ENCODE data around the gene KLHL22. TPM values are rescaled to one million over a fixed set of nuclear protein-coding genes. Genes with fewer than 3 reads are reported as not detected.

KLHL22 gene
- total RNA-seq, 1 experiment from 2014 or later = 7.4 TPM

- DNase-seq (ENCODE audit: low read depth) = no peak
Observed at GRCh38 chr22:20449819-20450550, 45.6 kb downstream of the KLHL22 start.

- DNase-seq (ENCODE audit: low read depth) = no peak
Observed at GRCh38 chr22:20448630-20449029, 47.0 kb downstream of the KLHL22 start.

- DNase-seq (ENCODE audit: low read depth) = no peak
Observed at GRCh38 chr22:20446383-20446970, 49.1 kb downstream of the KLHL22 start.

DNA sequence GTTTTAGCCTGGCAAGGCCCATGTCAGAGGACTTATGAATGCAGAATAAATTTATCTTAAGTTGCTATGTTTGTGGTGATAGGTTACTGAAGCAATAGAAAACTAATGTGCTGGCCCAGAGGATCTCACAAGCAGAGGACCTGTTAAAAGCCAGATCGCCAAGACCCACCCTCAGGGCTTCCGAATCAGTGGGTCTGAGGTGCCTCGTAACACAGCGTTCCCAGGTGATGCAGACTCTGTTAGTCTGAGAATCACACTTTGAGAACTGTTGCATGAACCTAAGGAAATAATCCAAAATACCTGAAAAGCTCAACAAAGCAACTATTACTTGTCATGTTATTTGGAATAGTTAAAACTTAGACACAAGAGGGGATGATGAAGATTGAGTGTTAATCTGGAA is 51.3 kb downstream of the KLHL22 start:
- DNase-seq (ENCODE audit: low read depth) = no peak

GRCh38 chr22:20442485-20443284 is 52.9 kb downstream of the KLHL22 start:
- no peak for DNase-seq (ENCODE audit: low read depth)

DNA sequence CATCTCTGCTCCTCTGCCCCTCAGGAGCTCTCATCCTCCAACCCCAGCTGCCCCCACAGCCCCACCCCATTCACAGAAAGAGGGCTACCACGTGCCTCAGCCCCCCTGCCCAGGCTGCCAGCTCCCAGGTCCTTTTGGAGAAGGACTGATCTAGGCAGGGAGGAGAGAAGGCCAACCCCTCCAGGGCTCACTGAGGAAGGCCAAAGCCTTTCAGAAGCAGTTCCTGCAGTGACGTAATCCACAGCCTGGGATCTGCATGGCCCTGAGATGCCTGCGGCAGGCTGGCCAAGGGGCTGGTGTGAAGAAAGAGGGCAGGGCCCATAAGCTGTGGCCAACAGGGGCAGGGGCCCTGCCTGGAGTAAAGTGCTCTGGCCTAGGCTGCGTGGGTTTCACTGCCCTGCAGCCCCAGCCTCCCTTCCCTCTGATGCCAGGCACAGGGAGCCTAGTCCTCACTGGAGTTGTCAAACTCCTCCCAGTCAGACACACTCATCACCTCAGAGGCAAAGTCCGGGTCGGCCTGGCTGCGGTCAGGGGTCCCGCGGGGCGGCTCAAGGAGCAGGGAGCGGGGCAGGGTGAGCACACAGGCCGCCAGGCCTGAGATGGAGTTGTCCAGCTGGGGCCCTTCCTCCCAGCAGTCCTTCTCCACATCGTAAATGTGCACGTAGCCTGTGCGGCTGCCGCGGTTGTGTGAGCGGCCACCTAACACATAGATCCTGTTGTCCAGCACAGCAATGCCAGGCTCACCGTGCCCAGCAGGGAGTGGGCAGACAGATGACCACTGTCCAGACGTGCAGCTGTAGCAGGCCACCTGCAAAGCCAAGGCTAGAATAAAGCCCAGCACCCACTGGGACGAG is 53.7 kb downstream of the KLHL22 start:
- no peak for DNase-seq (ENCODE audit: low read depth)

DNA sequence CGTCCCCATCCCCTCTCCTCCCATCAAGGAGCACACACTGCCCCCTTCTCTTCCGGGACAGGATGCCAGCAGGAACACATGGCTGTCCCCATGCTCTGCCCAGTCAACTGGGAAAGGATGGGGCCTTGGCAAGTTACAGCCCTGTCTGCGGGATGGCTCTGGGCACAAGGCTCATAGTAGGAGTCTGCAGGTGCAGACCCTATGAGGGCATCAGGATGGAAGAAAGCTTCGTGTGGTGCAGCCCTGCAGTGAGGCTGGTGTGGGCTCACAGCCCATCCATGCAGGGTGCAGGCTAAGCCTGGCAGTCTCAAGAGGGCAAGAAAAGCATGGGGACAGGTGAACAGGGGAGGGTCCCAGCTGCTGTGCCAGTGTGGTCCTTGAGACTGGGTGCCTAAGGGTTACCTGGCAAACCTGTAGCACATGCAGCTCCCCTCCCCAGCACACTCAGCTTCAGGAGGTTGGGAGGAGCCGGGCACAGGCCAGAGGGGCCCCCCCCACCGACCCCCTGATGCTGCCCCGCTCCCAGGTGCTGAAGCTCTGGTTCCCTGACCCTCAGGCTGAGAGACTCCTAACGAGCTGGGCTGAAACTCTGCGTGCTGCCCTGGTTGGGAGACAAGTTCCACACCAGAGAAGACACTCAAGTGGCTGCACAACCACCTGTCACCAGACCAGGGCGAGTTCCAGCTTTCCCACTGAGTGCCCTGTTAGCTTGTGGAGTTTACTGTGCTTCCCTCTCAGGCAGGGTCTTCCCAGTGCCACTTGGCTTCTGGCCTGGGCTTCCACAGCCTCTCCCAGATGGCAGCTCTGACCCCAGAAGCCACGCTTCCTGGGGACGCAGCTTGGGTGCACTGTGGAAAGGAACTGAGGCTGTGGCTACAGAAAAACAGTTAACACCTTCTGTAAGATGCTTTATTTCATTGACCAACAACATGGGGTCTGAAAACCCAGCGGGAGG is 54.7 kb downstream of the KLHL22 start:
- DNase-seq (ENCODE audit: low read depth) = no peak

GRCh38 chr22:20439928-20440575 is 55.5 kb downstream of the KLHL22 start:
- no peak for DNase-seq (ENCODE audit: low read depth)

- no peak for DNase-seq (ENCODE audit: low read depth)
Observed at GRCh38 chr22:20439556-20439927, 56.1 kb downstream of the KLHL22 start.

DNA sequence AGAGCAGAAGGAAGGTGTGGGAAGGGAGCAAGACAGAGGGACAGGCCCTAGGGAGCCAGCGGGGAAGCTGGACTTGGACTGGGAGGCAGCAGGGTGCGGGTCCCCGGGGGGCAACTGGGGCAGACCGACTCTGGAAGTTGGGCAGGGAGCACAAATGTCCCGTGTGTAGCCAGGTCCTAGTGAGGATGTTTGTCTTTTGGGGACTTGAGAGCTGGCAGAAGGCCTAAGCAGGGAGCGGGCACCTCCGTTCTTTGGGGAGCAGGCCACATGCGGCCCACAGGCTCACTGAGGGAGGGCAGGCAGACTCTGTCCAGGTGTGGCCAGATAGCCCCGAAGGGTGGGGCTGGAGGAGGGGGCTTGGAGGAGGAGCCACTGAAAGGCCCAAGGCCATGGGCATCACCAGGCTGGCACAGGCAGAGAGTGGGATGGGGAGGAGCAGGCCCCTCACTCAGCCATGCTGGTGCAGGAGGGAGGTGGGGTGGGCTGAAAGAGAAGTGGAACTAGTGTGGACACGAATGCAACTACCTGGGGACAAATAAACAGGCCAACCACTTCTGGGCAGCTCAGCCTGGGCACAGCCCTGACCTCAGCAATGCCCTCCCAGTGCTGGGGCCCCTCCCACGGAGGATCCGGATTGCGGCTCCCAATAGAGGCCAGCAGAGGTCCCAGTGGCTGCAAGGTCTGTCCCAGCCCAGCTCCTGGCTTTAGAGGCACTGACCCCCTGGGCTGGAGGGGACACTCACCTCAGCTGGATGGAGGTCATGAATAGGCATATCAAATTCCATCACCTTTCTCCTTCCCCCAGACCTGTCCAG is 56.7 kb downstream of the KLHL22 start:
- DNase-seq (ENCODE audit: low read depth) = no peak

GRCh38 chr22:20438427-20438677 is 57.2 kb downstream of the KLHL22 start:
- no peak for DNase-seq (ENCODE audit: low read depth)

DNA sequence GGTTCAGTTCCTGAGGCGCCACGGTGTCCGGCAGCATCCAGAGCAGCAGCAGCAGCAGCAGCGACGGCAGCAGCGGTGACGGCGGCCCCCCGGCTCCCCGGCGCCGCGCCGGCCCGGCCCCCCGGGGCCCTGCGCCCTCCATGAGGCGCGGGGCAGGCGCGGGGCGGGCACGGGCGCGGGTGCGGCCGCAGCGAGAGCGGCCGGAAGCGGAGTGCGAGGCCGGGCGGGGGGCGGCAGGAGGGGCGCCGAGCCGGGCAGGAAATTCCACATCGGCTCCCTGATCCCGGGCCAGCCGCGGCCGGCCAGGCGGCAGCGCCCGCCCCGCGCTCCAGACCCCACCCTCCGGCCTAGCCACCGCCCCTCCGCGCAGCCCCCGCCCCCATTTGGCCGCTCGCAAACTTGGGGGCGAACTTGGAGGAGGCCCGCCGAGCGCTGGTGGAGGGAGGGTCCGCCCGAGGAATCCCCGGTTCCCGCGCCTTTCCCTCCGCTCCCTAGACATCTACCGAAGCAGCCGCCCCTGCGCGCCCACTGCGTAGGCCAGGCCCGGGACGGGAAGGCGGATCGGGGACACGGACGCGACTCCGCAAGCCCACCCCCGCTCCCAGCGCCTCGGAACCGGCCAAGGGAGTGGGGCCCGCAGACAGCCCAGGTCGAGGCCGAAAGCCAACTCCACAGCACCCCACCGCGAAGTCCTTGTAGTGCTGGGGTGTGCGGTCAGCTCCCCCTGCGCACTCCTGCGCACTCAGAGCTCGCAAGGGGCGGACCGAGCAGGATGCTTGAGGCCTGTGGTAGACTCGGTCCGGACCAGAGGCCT is 57.8 kb downstream of the KLHL22 start, which contains the start of gene SCARF2:
Gene SCARF2 (minus strand): TSS at position 213 of the 814 bp plus-strand sequence. CDS start 71 bp downstream, at position 142.
- no peak for DNase-seq (ENCODE audit: low read depth)

DNA sequence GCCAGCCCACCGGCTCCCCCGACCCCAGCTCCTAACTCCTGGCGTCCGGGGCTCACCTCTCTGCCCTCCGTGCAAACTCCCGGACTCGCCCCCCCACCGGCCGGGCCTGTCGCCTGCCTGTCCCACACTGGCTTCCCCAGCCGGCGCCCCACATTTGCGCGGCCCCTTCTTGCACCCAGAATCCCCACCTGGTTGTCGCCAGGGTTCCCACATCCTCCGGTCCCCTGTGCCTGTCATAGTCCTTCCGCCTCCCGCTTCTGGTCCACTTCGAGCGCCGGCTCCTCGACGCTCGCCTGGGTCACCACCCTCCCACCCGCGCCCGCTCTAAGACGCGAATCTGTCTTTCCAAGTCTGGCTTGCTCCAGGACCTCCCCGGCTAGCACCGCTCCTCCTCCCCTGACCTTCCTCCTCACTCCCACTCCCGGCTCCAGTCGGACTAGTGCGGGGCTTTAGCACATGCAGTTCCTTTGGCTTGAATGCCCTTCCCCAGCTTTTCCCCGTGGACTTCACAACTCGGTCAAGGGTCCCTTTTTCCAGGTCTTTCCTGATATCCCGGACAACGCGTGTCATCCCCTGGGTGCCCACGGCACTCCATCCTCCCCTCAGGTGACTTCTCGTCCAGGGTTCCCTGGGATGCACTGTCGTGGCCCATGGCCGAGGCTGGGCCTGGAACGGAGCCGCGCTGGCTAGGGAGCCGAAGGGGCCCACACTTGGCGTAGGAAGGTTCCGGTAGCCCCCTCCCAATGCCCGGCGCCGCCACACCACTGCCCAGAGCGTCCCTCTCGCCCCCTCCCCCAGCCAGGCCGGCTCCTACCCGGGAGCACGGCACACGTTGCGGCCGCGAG is 58.6 kb downstream of the KLHL22 start:
- no peak for DNase-seq (ENCODE audit: low read depth)

DNA sequence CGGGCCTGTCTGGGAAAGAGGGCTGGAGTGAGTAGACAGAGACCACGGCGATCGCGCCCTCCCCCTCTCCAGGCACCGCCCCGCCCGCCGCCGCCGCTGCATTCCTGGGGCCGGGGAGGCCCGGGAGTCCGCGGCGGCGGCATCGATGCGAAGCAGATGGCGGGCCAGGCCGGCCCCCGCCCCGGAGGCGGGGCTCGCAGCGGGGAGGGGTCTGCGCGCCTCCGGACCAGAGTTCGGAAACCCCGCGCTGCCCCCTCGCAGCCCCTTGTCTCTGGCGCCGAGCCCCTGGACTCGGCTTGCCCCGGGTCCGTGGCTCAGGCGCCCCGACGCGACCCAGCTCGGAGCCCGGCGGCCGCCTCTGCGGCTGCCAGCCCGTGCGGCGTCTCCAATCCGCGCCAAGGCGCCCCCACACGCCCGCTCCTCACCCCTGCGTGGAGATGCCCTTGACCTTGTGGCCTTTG is 59.3 kb downstream of the KLHL22 start:
- peak; percentile 33 for DNase-seq (ENCODE audit: low read depth)

DNA sequence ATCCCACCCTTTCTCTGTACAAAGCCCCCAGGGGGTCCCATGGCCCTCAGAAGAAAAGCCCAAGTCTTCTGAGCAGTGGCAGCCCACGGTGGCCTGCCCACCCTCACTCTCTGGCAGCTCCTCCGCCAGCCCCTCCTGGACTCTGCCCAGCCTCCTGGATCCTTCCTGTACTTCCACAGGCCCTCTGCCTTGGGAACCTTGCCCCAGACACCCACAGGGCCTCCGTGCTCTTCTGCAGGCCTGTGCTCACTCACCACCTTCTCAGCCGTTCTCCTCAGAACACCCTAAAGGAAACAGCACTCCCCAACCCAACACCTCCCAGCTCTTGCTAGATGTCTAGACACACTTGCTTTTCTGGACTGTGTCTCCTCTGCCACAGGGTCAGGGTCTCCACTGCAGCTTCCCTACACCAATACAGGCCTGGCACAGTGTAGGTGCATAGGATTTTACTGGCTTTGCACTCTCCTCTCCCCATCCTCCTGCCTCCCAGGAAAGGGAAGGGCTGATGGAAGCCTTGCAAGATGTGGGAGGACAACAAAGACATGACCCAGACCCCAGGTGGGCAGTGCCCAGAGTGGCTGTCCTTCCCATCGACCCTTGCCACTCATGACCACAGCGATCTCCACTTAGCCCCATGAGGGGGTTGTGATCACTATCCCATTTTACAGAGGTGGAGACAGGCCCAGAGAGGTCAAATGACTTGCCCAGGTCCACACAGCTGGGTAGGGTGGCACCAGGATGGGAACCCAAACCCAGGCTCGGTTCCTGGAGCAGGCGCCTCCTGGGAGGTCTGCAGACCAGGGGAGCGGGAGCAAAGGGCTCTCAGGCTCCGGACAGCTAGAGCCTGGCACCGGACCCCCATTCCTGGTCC is 59.9 kb downstream of the KLHL22 start:
- DNase-seq (ENCODE audit: low read depth) = no peak

DNA sequence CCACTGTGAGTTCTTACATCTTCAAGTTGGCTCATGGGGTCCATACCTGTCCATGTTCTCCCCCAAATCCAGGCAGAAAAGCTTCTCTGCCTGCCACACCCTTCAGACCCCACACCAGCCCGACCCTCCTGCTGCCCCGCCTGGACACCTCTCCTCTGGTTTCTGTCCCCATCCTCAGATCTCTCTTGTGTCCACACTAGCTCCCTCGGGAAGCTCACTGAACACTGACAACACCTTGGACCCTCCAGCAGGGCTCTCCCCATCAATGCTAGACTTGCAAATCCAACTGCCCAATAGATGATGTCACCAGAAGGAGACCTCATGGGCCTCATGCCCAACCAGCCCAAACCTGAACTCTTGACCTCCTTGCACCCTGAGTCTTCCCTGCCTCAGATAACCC is 60.8 kb downstream of the KLHL22 start:
- DNase-seq (ENCODE audit: low read depth) = no peak
